H9 (cell line): ENCODE results near the gene APPBP2. TPM values are rescaled to one million over a fixed set of nuclear protein-coding genes. Genes with fewer than 3 reads are reported as not detected.
A peak's percentile ranks its signal among the peaks of the same experiment; 100 is the strongest.

Experiments used
- DNase-seq: peaks from one replicate; pipeline ENCODE4 v3.0.0-alpha.2; 2017
- H2AFZ ChIP-seq: one replicate; pipeline ENCODE4 v1.6.1; 2013; ENCODE audit warnings: mild to moderate bottlenecking, low read length, control low read depth, moderate library complexity
- H2AK5ac ChIP-seq: 2 replicates; pipeline ENCODE4 v1.6.1; 2013; ENCODE audit warnings: low read length, control low read depth, mixed read lengths; ENCODE audit not compliant: insufficient read length
- H2BK120ac ChIP-seq: one replicate; pipeline ENCODE4 v1.6.1; 2013; ENCODE audit warnings: low read depth, mild to moderate bottlenecking, low read length, control low read depth, inconsistent platforms; ENCODE audit not compliant: poor library complexity, severe bottlenecking
- H2BK12ac ChIP-seq: 2 replicates; pipeline ENCODE4 v1.6.1; 2013; ENCODE audit warnings: low read length, control low read depth, mixed read lengths, low read depth; ENCODE audit not compliant: insufficient read length
- H2BK15ac ChIP-seq: 2 replicates; pipeline ENCODE4 v1.6.1; 2013; ENCODE audit warnings: low read depth, low read length, control low read depth
- H2BK20ac ChIP-seq: one replicate; pipeline ENCODE4 v1.6.1; 2013; ENCODE audit warnings: low read depth, mild to moderate bottlenecking, low read length, control low read depth, inconsistent platforms; ENCODE audit not compliant: poor library complexity, severe bottlenecking
- H2BK5ac ChIP-seq: 2 replicates; pipeline ENCODE4 v1.6.1; 2013; ENCODE audit warnings: low read length, control low read depth, mixed read lengths; ENCODE audit not compliant: insufficient read length
- H3K14ac ChIP-seq: 2 replicates; pipeline ENCODE4 v1.6.1; 2013; ENCODE audit warnings: low read length, control low read depth; ENCODE audit not compliant: insufficient read depth
- H3K18ac ChIP-seq: 2 replicates; pipeline ENCODE4 v1.6.1; 2013; ENCODE audit warnings: low read depth, mild to moderate bottlenecking, mixed read lengths, low read length, control low read depth; ENCODE audit not compliant: insufficient read length
- H3K23ac ChIP-seq: 2 replicates; pipeline ENCODE4 v1.6.1; 2013; ENCODE audit warnings: low read length, control low read depth, mixed read lengths, low read depth; ENCODE audit not compliant: insufficient read length
- H3K23me2 ChIP-seq: 2 replicates; pipeline ENCODE4 v1.6.1; 2013; ENCODE audit warnings: low read depth, mild to moderate bottlenecking, mixed read lengths, low read length, control low read depth; ENCODE audit not compliant: insufficient read length, poor library complexity, severe bottlenecking
- H3K27ac ChIP-seq: 2 replicates; pipeline ENCODE4 v1.5.1; 2013; ENCODE audit warnings: low read length, control low read depth, mixed read lengths, low read depth; ENCODE audit not compliant: insufficient read length
- H3K27me3 ChIP-seq: 2 replicates; pipeline ENCODE4 v1.6.1; 2013; ENCODE audit warnings: low read length, control low read depth, inconsistent platforms; ENCODE audit not compliant: insufficient read depth
- H3K4ac ChIP-seq: 2 replicates; pipeline ENCODE4 v1.6.1; 2013; ENCODE audit warnings: low read depth, mild to moderate bottlenecking, control low read depth, inconsistent platforms, low read length, moderate library complexity
- H3K4me1 ChIP-seq: 2 replicates; pipeline ENCODE4 v1.6.1; 2013; ENCODE audit warnings: low read length, control low read depth, inconsistent platforms; ENCODE audit not compliant: insufficient read depth
- H3K4me2 ChIP-seq: 2 replicates; pipeline ENCODE4 v1.6.1; 2013; ENCODE audit warnings: low read length, control low read depth, mixed read lengths; ENCODE audit not compliant: insufficient read length, insufficient read depth
- H3K56ac ChIP-seq: 2 replicates; pipeline ENCODE4 v1.6.1; 2013; ENCODE audit warnings: low read depth, mild to moderate bottlenecking, mixed read lengths, low read length, control low read depth; ENCODE audit not compliant: insufficient read length
- H3K79me1 ChIP-seq: 2 replicates; pipeline ENCODE4 v1.6.1; 2013; ENCODE audit warnings: low read depth, mild to moderate bottlenecking, moderate library complexity, low read length, control low read depth, inconsistent platforms; ENCODE audit not compliant: insufficient read depth, poor library complexity, severe bottlenecking
- H3K79me2 ChIP-seq: 2 replicates; pipeline ENCODE4 v1.6.1; 2013; ENCODE audit warnings: low read length, control low read depth, inconsistent platforms; ENCODE audit not compliant: insufficient read depth
- H3K9ac ChIP-seq: 2 replicates; pipeline ENCODE4 v1.6.1; 2013; ENCODE audit warnings: low read length, control low read depth, mixed read lengths; ENCODE audit not compliant: insufficient read length; ENCODE audit errors: extremely low read depth
- H3K9me3 ChIP-seq: one replicate; pipeline ENCODE4 v1.6.1; 2013; ENCODE audit warnings: low read depth, low read length, inconsistent platforms; ENCODE audit not compliant: control insufficient read depth
- H3T11ph ChIP-seq: one replicate; pipeline ENCODE4 v1.6.1; 2013; ENCODE audit warnings: mild to moderate bottlenecking, low read length, control low read depth, inconsistent platforms
- H4K20me1 ChIP-seq: one replicate; pipeline ENCODE4 v1.6.1; 2013; ENCODE audit not compliant: control insufficient read depth, insufficient read length, insufficient read depth
- H4K5ac ChIP-seq: 2 replicates; pipeline ENCODE4 v1.6.1; 2013; ENCODE audit warnings: low read depth, mild to moderate bottlenecking, mixed read lengths, low read length, control low read depth; ENCODE audit not compliant: insufficient read length
- H4K8ac ChIP-seq: replicated peaks from 2 replicates; pipeline ENCODE4 v1.6.1; 2013; ENCODE audit warnings: low read length, control low read depth, mixed read lengths, low read depth; ENCODE audit not compliant: insufficient read length
- H4K91ac ChIP-seq: 2 replicates; pipeline ENCODE4 v1.6.1; 2013; ENCODE audit warnings: low read depth, mild to moderate bottlenecking, moderate library complexity, mixed read lengths, low read length, control low read depth; ENCODE audit not compliant: insufficient read length
- H3K27ac Mint-ChIP-seq, 3 experiments: 2 replicates in 2 of 3; 3 replicates in 1 of 3; pipeline ENCODE4 v1.8.0; 2020 to 2021; ENCODE audit warnings: mixed read lengths in 3 of 3, mild to moderate bottlenecking in 1 of 3, moderate library complexity in 1 of 3
- H3K27me3 Mint-ChIP-seq: 2 replicates; pipeline ENCODE4 v1.8.0; 2021; ENCODE audit warnings: low read depth, mild to moderate bottlenecking, moderate library complexity, mixed read lengths
- H3K36me3 Mint-ChIP-seq, 3 experiments: 2 replicates in 2 of 3; 3 replicates in 1 of 3; pipeline ENCODE4 v1.8.0; 2020 to 2021; ENCODE audit warnings: low read depth in 3 of 3, mixed read lengths in 3 of 3; ENCODE audit not compliant: insufficient read depth in 1 of 3
- H3K4me1 Mint-ChIP-seq, 2 experiments: 2 replicates each; pipeline ENCODE4 v1.8.0; 2020; ENCODE audit warnings: mixed read lengths in 2 of 2
- H3K4me3 Mint-ChIP-seq, 2 experiments: 2 replicates in 1 of 2; 3 replicates in 1 of 2; pipeline ENCODE4 v1.8.0; 2020 to 2021; ENCODE audit warnings: mild to moderate bottlenecking in 2 of 2, mixed read lengths in 2 of 2, moderate library complexity in 1 of 2
- H3K9me3 Mint-ChIP-seq, 2 experiments: 2 replicates in 1 of 2; 3 replicates in 1 of 2; pipeline ENCODE4 v1.8.0; 2020; ENCODE audit warnings: mild to moderate bottlenecking in 2 of 2, mixed read lengths in 2 of 2, moderate library complexity in 1 of 2
- CTCF ChIP-seq: fragments of 200-600 bp; sonication (generic); conservative IDR thresholded peaks from 3 replicates; pipeline ENCODE4 v1.8.0; 2021; ENCODE audit warnings: antibody characterized with exemption, mild to moderate bottlenecking
- WGBS: extraction: QIAGEN DNeasy Blood & Tissue Kit; methylation state at CpG from one replicate; pipeline ENCODE4 v1.1.7; 2013; ENCODE audit warnings: missing lambda C conversion rate, low lambda C conversion rate, mixed read lengths; ENCODE audit not compliant: insufficient read length; ENCODE audit errors: extremely low coverage; 5-methylcytosine and 5-hydroxymethylcytosine counted together
- total RNA-seq: library from RNA; stranded (reverse); gene quantifications from 2 replicates; pipeline ENCODE4 v1.2.1, GENCODE V29; 2021

APPBP2 gene
- total RNA-seq, 1 experiment from 2014 or later = 17.0 TPM

DNA sequence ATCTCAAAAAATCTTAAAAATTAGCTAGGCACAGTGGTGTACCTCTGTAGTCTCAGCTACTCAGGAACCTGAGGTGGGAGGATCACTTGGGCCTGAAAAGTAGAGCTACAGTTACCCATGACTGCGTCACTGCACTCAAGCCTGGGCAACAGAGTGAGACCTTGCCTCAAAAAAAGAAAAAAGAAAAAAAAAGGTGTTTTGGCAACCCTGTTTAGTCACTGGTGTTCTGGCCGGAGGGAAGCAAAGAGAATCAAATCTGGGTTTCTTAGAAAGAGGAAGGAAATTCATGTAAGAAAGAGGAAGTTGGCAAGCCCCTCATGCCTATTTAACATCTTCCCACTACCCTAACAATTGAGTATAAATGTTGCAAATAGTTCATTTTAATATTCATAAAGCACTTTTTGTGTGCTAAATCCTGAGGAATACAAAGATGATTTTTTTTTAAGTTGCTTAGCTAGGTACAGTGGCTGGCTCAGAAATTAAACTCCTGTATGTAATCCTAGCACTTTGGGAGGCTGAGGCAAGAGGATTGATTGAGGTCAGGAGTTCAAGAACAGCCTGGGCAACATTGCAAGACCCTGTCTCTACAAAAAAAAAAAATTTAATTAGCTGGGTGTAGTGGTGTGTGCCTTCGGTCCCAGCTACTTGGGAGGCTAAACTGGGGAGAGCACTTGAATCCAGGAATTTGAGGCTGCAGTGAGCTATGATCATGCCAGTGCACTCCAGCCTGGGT, 127.6 kb downstream of the APPBP2 start:
- Histone ChIP-seq H3K79me2 (no peaks in the 10 kb centered on the region), H3K9ac (no peak overlapping the region), H2BK12ac (no peak overlapping the region), H3K79me1 (no peaks in the 10 kb centered on the region), H3K4me1 (no peaks in the 10 kb centered on the region), H3K27ac (no peak overlapping the region), H3K9me3 (no peaks in the 10 kb centered on the region), H3T11ph (no peak overlapping the region), H3K23me2 (no peaks in the 10 kb centered on the region), H3K14ac (no peak overlapping the region), H2AFZ (no peak overlapping the region), H2BK5ac (no peak overlapping the region), H3K56ac (no peak overlapping the region), H3K27me3 (no peaks in the 10 kb centered on the region), H2AK5ac (no peak overlapping the region), H4K20me1 (no peaks in the 10 kb centered on the region), H3K4me2 (no peak overlapping the region), H2BK15ac (no peak overlapping the region), H2BK120ac (no peak overlapping the region), H4K8ac (no peak overlapping the region), H4K91ac (no peak overlapping the region), H2BK20ac (no peak overlapping the region), H3K4ac (no peak overlapping the region), H3K18ac (no peak overlapping the region), H3K23ac (no peak overlapping the region), H4K5ac (no peak overlapping the region)
- Mint-ChIP-seq H3K4me3 (no peak overlapping the region), H3K27me3 (no peaks in the 10 kb centered on the region), H3K27ac (peak overlapping the region in 2 of 3 experiments; percentile 18 to 56; a peak in 4 of 7 replicates), H3K36me3 (no peaks in the 10 kb centered on the region), H3K4me1 (0 out of 4 replicates have a peak, but pooled peaks cover under 1% of the 10 kb centered on the region in 2 experiments), H3K9me3 (no peaks in the 10 kb centered on the region)
- no peak for DNase-seq
- no CpG with 5 or more reads among the region's 3 CpGs for whole genome bisulfite sequencing
- TF ChIP-seq CTCF = no peak
